HUES6 (cell line): Measurements from ENCODE around the gene SLC41A3.
"Not testable (repeated sequence)": the region's sequence is repeated elsewhere in the genome, so short reads cannot be mapped to it uniquely, and the experiment has no call there.

Source experiments
- H3K27ac ChIP-seq: 2 replicates; pipeline ENCODE4 v1.7.0; 2013; ENCODE audit warnings: low read depth, mild to moderate bottlenecking, low read length, inconsistent platforms
- H3K27me3 ChIP-seq: 2 replicates; pipeline ENCODE4 v1.6.1; 2013; ENCODE audit warnings: low read length; ENCODE audit not compliant: control insufficient read depth, insufficient read depth
- H3K36me3 ChIP-seq: 2 replicates; pipeline ENCODE4 v1.6.1; 2013; ENCODE audit warnings: low read length; ENCODE audit not compliant: control insufficient read depth, insufficient read depth
- H3K4me1 ChIP-seq: 2 replicates; pipeline ENCODE4 v1.6.1; 2013; ENCODE audit warnings: low read length; ENCODE audit not compliant: control insufficient read depth, insufficient read depth
- H3K4me3 ChIP-seq: 2 replicates; pipeline ENCODE4 v1.5.1; 2013; ENCODE audit warnings: low read depth, low read length
- H3K9ac ChIP-seq: one replicate; pipeline ENCODE4 v1.6.1; 2013; ENCODE audit warnings: mild to moderate bottlenecking, low read length
- H3K9me3 ChIP-seq: 2 replicates; pipeline ENCODE4 v1.6.1; 2013; ENCODE audit warnings: low read depth, low read length; ENCODE audit not compliant: control insufficient read depth, insufficient read depth

SLC41A3 gene

DNA sequence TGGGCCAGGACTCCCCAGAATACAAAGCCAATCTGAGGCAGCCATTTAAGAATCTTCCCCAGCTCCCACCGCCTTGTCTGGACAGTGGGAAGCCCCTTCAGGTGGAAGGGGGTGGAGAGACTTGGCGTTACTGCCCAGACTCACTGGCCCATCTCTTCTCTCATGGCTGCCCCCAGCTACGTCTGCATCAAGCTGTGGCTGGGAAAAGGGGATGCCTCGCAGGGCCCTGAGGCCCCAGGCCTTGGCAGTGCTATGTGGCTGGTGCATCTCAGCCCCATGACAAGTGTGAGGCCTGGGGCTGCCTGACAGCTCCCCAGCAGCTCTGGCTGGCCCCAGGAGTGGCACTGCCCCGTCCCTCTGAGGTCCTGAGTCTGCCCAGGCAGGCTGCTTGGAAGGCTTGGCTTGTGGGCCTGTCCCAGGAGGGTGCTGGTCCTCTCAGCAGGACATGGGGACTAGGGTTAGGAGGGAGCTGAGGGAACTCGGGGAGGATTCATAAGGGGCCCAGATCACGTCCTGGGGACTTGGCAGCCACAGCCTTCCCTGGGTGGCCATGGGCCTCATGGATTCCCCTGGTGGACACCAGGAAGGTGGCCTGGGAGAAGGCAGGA lies 20.2 kb upstream of the SLC41A3 start:
- Histone ChIP-seq H3K27me3 (no peaks in the 10 kb centered on the region; the same call in 1 of the 2 replicates), H3K9me3 (no peaks in the 10 kb centered on the region), H3K27ac (no peak overlapping the region), H3K4me3 (no peak overlapping the region), H3K36me3 (no peaks in the 10 kb centered on the region), H3K4me1 (no peaks in the 10 kb centered on the region), H3K9ac (no peak overlapping the region)

DNA sequence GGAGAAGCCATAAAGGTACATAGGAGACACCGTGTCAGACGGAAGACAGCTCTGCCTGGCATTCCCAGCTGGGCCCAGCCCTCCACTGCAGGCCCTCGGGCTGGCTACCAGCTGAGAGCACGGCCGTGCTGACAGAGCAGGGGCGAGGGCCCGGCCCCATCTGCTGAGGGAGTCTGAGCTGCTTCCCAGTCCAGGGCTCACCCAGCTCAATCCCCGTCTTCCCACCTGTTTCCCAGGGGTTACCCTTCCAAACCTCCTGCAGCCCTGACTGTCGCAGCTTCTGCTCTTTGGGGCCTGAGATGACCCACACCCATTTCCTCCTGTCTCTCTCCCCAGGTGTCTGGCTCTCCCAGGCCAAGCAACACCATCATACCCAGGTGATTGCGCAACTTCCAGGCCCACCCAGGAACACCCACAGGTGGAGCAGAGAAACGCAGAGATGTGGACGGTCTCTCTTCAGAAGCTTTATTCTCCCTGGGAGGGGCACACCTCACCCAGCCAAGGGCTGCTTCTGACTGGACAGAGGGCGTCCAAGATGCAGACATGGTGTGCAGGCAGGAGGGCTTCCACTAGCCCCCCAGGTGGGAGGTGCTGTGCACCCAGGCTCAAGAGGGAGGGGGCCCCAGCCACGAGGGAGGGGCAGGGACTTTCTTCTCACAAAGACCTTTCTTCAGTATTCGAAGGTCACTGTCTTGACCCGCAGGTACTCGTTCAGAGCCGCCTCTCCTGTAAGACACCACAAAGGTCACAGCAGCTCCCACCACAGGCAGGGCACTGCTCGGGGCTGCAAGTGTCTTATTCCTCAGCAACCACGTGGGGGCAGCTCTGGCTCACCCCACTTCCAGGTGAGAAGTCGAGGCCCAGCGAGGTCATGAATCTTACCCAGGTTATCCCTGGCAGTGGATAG lies 19.4 kb upstream of the SLC41A3 start:
- Histone ChIP-seq H3K27ac (no peak overlapping the region), H3K27me3 (no peaks in the 10 kb centered on the region; the same call in 1 of the 2 replicates), H3K9me3 (peaks cover 5% of the 10 kb centered on the region; the same call in 1 of the 2 replicates), H3K4me1 (no peaks in the 10 kb centered on the region), H3K36me3 (no peaks in the 10 kb centered on the region), H3K9ac (no peak overlapping the region), H3K4me3 (no peak overlapping the region)

DNA sequence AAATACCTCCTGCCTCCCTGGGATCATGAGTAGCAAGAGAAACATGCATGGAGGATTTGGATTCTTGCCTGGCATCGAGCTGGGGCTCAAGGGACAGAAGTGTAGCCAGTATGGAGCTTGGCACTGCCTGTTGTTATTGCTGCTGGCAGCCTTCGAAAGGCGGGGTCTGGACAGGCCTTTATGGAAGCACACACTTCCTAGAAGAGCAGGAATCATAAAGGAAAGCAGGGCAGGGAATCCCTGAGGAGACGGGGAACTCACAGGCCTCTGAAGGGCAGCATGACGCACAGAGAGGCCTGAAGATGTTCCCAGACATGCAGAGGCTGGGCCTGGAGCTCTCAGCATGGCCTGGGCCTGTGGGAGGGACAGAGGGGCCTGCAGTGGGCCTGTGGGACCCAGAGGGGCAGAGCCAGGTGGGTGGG lies 18.6 kb upstream of the SLC41A3 start:
- H3K27ac ChIP-seq: no peak overlapping the region
- H3K36me3 ChIP-seq: no peaks in the 10 kb centered on the region
- H3K9ac ChIP-seq: no peak overlapping the region
- H3K27me3 ChIP-seq: no peaks in the 10 kb centered on the region; the same call in 1 of the 2 replicates
- peaks cover 13% of the 10 kb centered on the region for H3K9me3 ChIP-seq
- no peak overlapping the region for H3K4me3 ChIP-seq
- no peaks in the 10 kb centered on the region for H3K4me1 ChIP-seq

DNA sequence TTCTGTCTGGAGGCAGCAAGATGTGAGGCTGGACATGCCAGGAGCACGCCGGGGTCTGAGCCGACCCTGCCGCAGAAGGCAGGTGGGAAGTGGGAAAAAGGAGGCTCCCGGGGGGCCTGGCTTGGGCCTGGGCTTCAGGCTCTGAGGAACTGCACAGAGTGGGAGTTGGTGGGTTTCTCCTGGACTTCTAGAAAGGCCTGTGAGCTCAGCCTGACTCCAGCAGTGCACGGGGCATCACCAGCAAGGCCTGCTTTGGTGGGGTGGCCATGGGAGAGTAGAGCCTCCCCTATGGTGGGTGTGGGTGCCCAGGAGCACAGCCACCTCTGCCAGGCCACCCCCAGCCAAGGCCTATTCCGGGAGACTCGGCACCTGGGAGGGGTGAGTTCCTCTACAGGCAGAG lies 18.1 kb upstream of the SLC41A3 start:
- Histone ChIP-seq H3K4me3 (no peak overlapping the region), H3K27ac (no peak overlapping the region), H3K9ac (no peak overlapping the region)

DNA sequence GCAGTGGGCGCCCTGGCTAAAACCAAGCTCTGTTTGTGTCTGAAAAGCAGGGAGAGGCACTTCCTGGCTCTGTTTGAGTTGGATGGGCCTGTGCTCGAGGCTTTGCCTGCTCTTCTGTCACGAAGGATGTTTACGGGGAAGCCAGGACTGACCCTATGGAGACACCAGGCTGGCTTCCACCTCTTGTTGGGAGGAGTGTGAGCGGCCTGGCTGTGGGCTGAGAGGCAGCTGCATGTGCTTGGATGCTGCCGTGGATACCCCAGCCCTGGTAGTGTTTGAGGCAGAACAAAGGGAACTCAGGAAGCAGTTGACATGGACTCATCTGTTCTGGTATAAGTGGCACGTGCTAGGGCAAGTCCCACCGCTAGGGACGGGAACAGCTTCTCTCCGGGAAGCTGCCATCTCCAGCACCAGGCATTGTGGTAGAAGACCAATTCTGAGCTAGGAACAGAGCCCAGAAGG lies 17.6 kb upstream of the SLC41A3 start:
- Histone ChIP-seq H3K27me3 (no peaks in the 10 kb centered on the region; the same call in 1 of the 2 replicates), H3K9me3 (peaks cover 22% of the 10 kb centered on the region), H3K4me1 (no peaks in the 10 kb centered on the region), H3K27ac (no peak overlapping the region), H3K36me3 (no peaks in the 10 kb centered on the region), H3K4me3 (no peak overlapping the region), H3K9ac (no peak overlapping the region)

More for the DNA sequence above, 18.1 kb upstream of the SLC41A3 start:
- Histone ChIP-seq H3K4me1 (no peaks in the 10 kb centered on the region), H3K27me3 (no peaks in the 10 kb centered on the region; the same call in 1 of the 2 replicates), H3K36me3 (no peaks in the 10 kb centered on the region), H3K9me3 (peaks cover 17% of the 10 kb centered on the region)

DNA sequence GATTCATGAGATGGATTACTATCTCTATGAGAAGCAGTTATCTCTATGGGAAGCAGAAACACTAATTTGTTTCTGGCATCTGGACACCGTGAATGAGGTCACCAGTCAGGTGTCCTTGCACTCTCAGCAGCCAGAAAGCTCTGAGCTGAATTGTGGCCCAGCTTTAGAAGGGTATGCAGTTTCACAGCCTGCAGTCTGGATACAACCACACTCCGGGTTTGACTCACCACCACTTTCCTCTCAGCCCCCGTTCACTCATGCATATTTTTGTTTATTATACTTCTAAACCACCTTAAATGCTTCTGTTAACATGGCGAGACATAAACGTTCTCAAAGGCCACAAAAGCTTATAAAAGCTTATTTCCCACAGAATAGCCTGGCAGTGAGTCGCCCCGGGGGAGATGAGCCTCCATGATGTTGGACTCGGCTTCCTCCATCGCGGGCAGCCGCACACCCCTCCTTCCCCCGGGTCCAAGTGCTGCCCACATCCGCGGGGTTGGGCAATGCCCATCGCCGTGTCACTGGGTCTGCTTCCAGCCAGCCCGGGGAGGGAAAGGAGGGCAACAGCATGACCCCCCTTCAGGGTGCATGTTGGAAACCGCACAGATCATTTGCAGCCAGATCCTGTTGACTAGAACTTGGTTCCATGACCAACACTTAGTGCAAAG lies 16.8 kb upstream of the SLC41A3 start:
- Histone ChIP-seq H3K4me1 (no peaks in the 10 kb centered on the region), H3K4me3 (no peak overlapping the region), H3K27ac (no peak overlapping the region), H3K36me3 (no peaks in the 10 kb centered on the region), H3K9ac (no peak overlapping the region), H3K27me3 (no peaks in the 10 kb centered on the region; the same call in 1 of the 2 replicates), H3K9me3 (peaks cover 26% of the 10 kb centered on the region)

DNA sequence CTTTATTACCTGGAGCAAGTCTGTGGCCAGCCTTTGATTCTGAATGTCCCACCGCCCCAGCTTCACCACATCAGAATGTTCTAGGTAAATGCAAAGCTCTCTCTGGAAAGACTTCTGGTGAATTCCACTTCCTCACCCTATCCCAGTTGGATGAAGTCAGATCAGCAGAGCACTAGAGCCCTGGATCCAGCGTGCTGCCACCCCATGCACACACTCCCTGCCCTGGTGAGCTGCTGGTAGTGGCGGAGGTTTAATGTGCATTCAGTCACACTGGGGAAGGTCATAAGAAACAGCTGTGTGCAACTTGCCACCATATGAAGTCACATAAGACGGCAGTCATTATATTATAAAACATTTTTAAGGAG lies 16.3 kb upstream of the SLC41A3 start:
- H3K4me1 ChIP-seq: no peaks in the 10 kb centered on the region
- H3K4me3 ChIP-seq: no peak overlapping the region
- H3K36me3 ChIP-seq: no peaks in the 10 kb centered on the region
- no peaks in the 10 kb centered on the region; the same call in 1 of the 2 replicates for H3K27me3 ChIP-seq
- peaks cover 29% of the 10 kb centered on the region for H3K9me3 ChIP-seq
- H3K9ac ChIP-seq: no peak overlapping the region
- no peak overlapping the region for H3K27ac ChIP-seq

DNA sequence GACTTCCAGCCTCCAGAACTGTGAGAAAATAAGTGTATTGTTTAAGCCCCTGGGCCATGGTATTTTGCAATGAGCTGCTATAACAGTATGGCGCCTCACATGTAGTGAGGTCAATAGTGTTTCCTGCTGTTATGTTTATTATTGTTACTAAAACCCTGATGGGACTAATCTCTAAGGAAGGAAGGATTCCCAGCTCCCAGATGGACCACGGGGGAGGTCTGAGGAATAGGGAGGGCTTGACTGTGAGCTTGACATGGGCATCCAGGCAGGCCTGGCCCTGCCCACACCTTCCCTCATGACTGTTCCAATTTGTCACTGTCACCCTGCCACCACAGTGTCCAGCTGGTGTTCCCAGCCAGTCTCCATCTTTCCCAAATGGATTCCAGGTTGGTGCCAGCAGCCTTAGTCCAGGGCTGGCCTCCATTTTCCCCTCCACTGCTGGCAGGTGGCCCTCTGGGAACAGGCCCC lies 14.5 kb upstream of the SLC41A3 start:
- Histone ChIP-seq H3K9me3 (peaks cover 34% of the 10 kb centered on the region), H3K27me3 (no peaks in the 10 kb centered on the region; the same call in 1 of the 2 replicates), H3K9ac (no peak overlapping the region), H3K27ac (no peak overlapping the region), H3K4me1 (no peaks in the 10 kb centered on the region), H3K4me3 (no peak overlapping the region), H3K36me3 (no peaks in the 10 kb centered on the region)

DNA sequence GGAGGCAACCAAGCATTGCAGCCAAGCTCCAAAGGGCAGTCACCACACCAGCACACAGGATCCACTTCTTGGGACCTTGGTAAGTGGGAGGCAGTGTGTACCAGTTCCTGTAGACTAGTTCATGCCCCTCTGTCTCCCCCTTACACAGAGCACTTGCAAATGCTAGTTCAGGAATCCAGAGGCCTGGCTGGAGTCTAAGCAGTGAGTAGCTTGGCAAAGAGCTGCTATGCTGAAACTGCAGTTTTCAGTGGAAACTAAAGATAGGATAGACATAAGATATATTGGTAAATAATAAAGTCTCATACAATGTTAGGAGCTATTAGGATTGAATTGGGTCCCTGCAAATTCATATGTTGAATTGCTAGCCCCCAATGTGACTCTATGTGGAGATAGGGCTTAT lies 13.9 kb upstream of the SLC41A3 start:
- Histone ChIP-seq H3K27me3 (no peaks in the 10 kb centered on the region; the same call in 1 of the 2 replicates), H3K36me3 (no peaks in the 10 kb centered on the region), H3K4me1 (no peaks in the 10 kb centered on the region), H3K9ac (no peak overlapping the region), H3K9me3 (peaks cover 34% of the 10 kb centered on the region), H3K4me3 (no peak overlapping the region), H3K27ac (no peak overlapping the region)

DNA sequence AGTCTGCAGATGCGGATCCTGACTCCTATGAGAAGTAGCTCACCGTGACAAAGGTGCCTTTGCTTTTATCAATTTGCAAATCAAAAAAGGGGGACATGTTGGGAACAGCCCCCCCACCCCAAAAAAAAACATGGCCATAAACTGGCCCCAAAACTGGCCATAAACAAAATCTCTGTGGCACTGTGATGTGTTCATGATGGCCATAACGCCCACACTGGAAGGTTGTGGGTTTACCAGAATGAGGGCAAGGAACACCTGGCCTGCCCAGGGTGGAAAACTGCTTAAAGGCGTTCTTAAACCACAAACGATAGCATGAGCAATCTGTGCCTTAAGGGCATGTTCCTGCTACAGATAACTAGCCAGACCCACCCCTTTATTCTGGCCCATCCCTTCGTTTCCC lies 12.3 kb upstream of the SLC41A3 start:
- not testable (repeated sequence) for H3K4me1 ChIP-seq, H3K27me3 ChIP-seq, H3K4me3 ChIP-seq, H3K36me3 ChIP-seq, H3K9ac ChIP-seq, H3K27ac ChIP-seq
- peaks cover 48% of the 10 kb centered on the region for H3K9me3 ChIP-seq
